Stimulated activated CD4-positive, alpha-beta T cell treated with anti-CD3 and anti-CD28 coated beads, TNF-alpha, amount 100 ng/mL, for 1 hour (primary cell): ENCODE results near the gene CCZ1B.
"Not testable (repeated sequence)": the region's sequence is repeated elsewhere in the genome, so short reads cannot be mapped to it uniquely, and the experiment has no call there.

ENCODE experiments used
- DNase-seq, 3 donors: peaks; one replicate each; pipeline ENCODE4 v3.0.0-alpha.2; 2020; ENCODE audit warnings: low read depth in 3 of 3, low spot score in 1 of 3

Gene CCZ1B

GRCh38 chr7:6749335-6749734, 76.7 kb downstream of the CCZ1B start:
- DNase-seq: not testable (repeated sequence)
